ENCODE data around the gene PKN3. TPM values are rescaled to one million over a fixed set of nuclear protein-coding genes. Genes with fewer than 3 reads are reported as not detected.

The PKN3 gene
- total RNA-seq, 4 donors from 2014 or later, result 2.3 to 7.5 (median 4.0) TPM

GRCh38 chr9:128723866-128724743, 21.8 kb downstream of the PKN3 start, which contains the start of gene ZDHHC12:
Gene ZDHHC12 (minus strand): TSS chr9:128724127. CDS start chr9:128724093, 34 bp downstream.
- no peaks in the 10 kb centered on the region for H3K9me3 ChIP-seq
- ATAC-seq, result peak; percentile 95
- no peak for TF ChIP-seq EP300 (IDR thresholded peaks at IDR 0.05)
- TF ChIP-seq POLR2A (IDR thresholded peaks at IDR 0.05), result peak; percentile 86 to 93
- TF ChIP-seq POLR2AphosphoS5 (IDR thresholded peaks at IDR 0.05), result peak; percentile 78
- TF ChIP-seq, protein P1, sequence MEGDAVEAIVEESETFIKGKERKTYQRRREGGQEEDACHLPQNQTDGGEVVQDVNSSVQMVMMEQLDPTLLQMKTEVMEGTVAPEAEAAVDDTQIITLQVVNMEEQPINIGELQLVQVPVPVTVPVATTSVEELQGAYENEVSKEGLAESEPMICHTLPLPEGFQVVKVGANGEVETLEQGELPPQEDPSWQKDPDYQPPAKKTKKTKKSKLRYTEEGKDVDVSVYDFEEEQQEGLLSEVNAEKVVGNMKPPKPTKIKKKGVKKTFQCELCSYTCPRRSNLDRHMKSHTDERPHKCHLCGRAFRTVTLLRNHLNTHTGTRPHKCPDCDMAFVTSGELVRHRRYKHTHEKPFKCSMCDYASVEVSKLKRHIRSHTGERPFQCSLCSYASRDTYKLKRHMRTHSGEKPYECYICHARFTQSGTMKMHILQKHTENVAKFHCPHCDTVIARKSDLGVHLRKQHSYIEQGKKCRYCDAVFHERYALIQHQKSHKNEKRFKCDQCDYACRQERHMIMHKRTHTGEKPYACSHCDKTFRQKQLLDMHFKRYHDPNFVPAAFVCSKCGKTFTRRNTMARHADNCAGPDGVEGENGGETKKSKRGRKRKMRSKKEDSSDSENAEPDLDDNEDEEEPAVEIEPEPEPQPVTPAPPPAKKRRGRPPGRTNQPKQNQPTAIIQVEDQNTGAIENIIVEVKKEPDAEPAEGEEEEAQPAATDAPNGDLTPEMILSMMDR (IDR thresholded peaks at IDR 0.05), result no peak
- H3K27ac ChIP-seq, result peak within 1 kb of the TSS; percentile 27 to 83 (median 80)
- WGBS, 2 donors (ENCODE audit: low coverage in 1 of 2), result 0 to 16% methylated on average over 4 to 7 of the region's 68 CpGs
- H3K27me3 ChIP-seq, result no peaks in the 10 kb centered on the region
- peaks cover 0 to 21% (median 0%) of the 10 kb centered on the region in 3 donors for H3K4me1 ChIP-seq
- H3K4me3 ChIP-seq, result peak within 1 kb of the TSS; percentile 34 to 58
- H3K36me3 ChIP-seq, result peaks cover 0 to 20% of the 10 kb centered on the region in 2 donors

GRCh38 chr9:128724744-128725211, 22.5 kb downstream of the PKN3 start:
- 0 to 8% methylated on average over 1 to 10 of the region's 10 CpGs for WGBS, 2 donors (ENCODE audit: low coverage in 1 of 2)
- H3K4me3 ChIP-seq, result peak overlapping the region; percentile 34 to 58
- peaks cover 0 to 23% of the 10 kb centered on the region in 2 donors for H3K36me3 ChIP-seq
- TF ChIP-seq POLR2A (IDR thresholded peaks at IDR 0.05), result peak in 1 of 2 donors; percentile 25
- TF ChIP-seq EP300 (IDR thresholded peaks at IDR 0.05), result no peak
- no peaks in the 10 kb centered on the region for H3K27me3 ChIP-seq
- peak; percentile 68 for ATAC-seq
- H3K4me1 ChIP-seq, result peaks cover 0 to 21% (median 0%) of the 10 kb centered on the region in 3 donors
- H3K27ac ChIP-seq, result peak overlapping the region; percentile 27 to 83 (median 80)
- H3K9me3 ChIP-seq, result no peaks in the 10 kb centered on the region

GRCh38 chr9:128727640-128728248, 25.4 kb downstream of the PKN3 start:
- ATAC-seq, result no peak
- 80% methylated on average over 1 to 5 of the region's 5 CpGs for WGBS, 2 donors (ENCODE audit: low coverage in 1 of 2)
- TF ChIP-seq POLR2AphosphoS5 (IDR thresholded peaks at IDR 0.05) (no peak), POLR2A (IDR thresholded peaks at IDR 0.05) (no peak), EP300 (IDR thresholded peaks at IDR 0.05) (no peak)
- TF ChIP-seq, protein P1 (IDR thresholded peaks at IDR 0.05), result no peak
- Histone ChIP-seq H3K9me3 (no peaks in the 10 kb centered on the region), H3K27ac (no peak overlapping the region), H3K4me3 (no peak overlapping the region), H3K4me1 (peaks cover 0 to 20% (median 0%) of the 10 kb centered on the region in 3 donors), H3K36me3 (peaks cover 0 to 33% of the 10 kb centered on the region in 2 donors), H3K27me3 (no peaks in the 10 kb centered on the region)

DNA sequence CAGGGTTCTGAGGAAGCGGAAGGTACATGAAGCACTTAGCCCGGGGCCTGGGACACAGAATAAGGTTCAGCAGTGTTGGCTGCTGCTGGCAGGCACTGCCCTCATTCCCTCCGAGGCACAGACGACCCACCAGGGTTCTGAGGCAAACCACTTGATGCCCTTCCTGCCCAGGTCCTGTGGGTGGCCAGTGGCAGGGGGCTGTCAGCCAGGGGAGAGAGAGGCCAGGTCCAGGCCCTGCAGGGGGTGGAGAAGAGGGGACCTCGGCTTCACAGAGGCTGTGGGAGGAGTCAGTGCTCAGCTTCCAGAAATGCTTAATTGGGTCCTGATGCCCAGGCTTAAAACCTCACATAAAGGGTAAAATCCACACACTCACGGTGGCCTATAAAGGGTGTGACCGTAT, 26.0 kb downstream of the PKN3 start:
- Histone ChIP-seq H3K36me3 (peaks cover 0 to 39% of the 10 kb centered on the region in 2 donors), H3K27me3 (no peaks in the 10 kb centered on the region), H3K27ac (no peak overlapping the region), H3K4me1 (peaks cover 0 to 16% (median 0%) of the 10 kb centered on the region in 3 donors), H3K9me3 (no peaks in the 10 kb centered on the region), H3K4me3 (no peak overlapping the region)
- 42% methylated on average over 3 of the region's 7 CpGs; no CpG with 5 or more reads in 1 of the 2 donors for WGBS, 2 donors (ENCODE audit: low coverage in 1 of 2)
- ATAC-seq, result no peak
- TF ChIP-seq POLR2A (IDR thresholded peaks at IDR 0.05) (no peak), POLR2AphosphoS5 (IDR thresholded peaks at IDR 0.05) (no peak), EP300 (IDR thresholded peaks at IDR 0.05) (no peak)
- TF ChIP-seq, protein P1 (IDR thresholded peaks at IDR 0.05), result no peak

- peaks cover 0 to 43% of the 10 kb centered on the region in 2 donors for H3K36me3 ChIP-seq
- no peak overlapping the region for H3K4me3 ChIP-seq
- TF ChIP-seq EP300 (IDR thresholded peaks at IDR 0.05) (no peak), POLR2AphosphoS5 (IDR thresholded peaks at IDR 0.05) (no peak), POLR2A (IDR thresholded peaks at IDR 0.05) (no peak)
- TF ChIP-seq, protein P1 (IDR thresholded peaks at IDR 0.05), result no peak
- H3K9me3 ChIP-seq, result no peaks in the 10 kb centered on the region
- H3K27me3 ChIP-seq, result no peaks in the 10 kb centered on the region
- H3K27ac ChIP-seq, result no peak overlapping the region
- ATAC-seq, result no peak
- H3K4me1 ChIP-seq, result peaks cover 0 to 13% (median 0%) of the 10 kb centered on the region in 3 donors
- 60 to 100% methylated on average over 2 of the region's 5 CpGs for WGBS, 2 donors (ENCODE audit: low coverage in 1 of 2)
Measured at GRCh38 chr9:128729302-128729701, 27.0 kb downstream of the PKN3 start.

All from gastroesophageal sphincter (tissue), 4 donors.